Urinary bladder (tissue), 4 donors: ENCODE data around the gene GJD3. TPM values are rescaled to one million over a fixed set of nuclear protein-coding genes. Genes with fewer than 3 reads are reported as not detected.
A peak's percentile ranks its signal among the peaks of the same experiment; 100 is the strongest.

Experiments
- DNase-seq: peaks from one replicate; pipeline ENCODE4 v3.0.0-alpha.2; 2015; ENCODE audit errors: extremely low spot score
- H3K27ac ChIP-seq: one replicate; pipeline ENCODE4 v1.5.1; 2013; ENCODE audit warnings: low read depth, mild to moderate bottlenecking, moderate library complexity
- H3K36me3 ChIP-seq: one replicate; pipeline ENCODE4 v1.6.1; 2013; ENCODE audit warnings: mild to moderate bottlenecking, moderate library complexity; ENCODE audit not compliant: insufficient read depth
- H3K4me1 ChIP-seq: one replicate; pipeline ENCODE4 v1.6.1; 2013; ENCODE audit warnings: mild to moderate bottlenecking, moderate library complexity; ENCODE audit not compliant: insufficient read depth
- H3K4me3 ChIP-seq: one replicate; pipeline ENCODE4 v1.5.1; 2013; ENCODE audit warnings: low read depth, low read length
- WGBS: extraction: QIAGEN DNeasy Blood & Tissue Kit; methylation state at CpG from one replicate; pipeline ENCODE4 v1.1.7; 2013; 5-methylcytosine and 5-hydroxymethylcytosine counted together
- polyA plus RNA-seq: library from polyadenylated mRNA; stranded (reverse); fragments of 200-250 nt; gene quantifications from one replicate; pipeline ENCODE4 v1.2.3, GENCODE V29; 2013
- total RNA-seq: library from RNA; depleted of rRNA; stranded (reverse); fragments of >200 nt; gene quantifications from one replicate; pipeline ENCODE4 v1.2.3, GENCODE V29; 2014
- donor health status: healthy with polysubstance abuse.
- donor health status: healthy.

The GJD3 gene
- total and polyA plus RNA-seq, 2 donors: 1.1 TPM; not detected in 1

DNA sequence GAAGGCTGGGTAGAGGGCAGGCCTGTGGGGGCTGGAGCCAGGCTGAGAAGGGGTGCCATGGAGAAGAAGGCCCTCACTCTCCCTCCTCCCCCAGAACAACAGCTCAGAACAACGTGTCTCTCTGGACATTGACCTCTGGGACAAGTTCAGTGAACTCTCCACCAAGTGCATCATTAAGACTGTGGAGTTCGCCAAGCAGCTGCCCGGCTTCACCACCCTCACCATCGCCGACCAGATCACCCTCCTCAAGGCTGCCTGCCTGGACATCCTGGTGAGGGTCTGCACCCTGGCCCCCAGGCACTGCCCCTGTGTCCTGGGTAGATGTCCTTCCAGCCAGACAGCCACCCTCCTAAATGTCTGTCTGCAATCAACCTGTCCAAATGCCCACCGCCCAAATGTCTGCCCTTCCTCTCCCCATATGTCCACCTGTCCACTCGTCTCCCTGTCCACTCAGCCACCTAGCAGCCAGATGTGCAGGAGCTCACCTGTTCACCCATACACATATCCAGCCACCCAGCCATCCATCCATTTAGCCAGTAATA is 12.2 kb downstream of the GJD3 start:
- Histone ChIP-seq H3K4me3 (no peak overlapping the region), H3K36me3 (peaks cover 2% of the 10 kb centered on the region), H3K27ac (no peak overlapping the region), H3K4me1 (peaks cover 1% of the 10 kb centered on the region)
- no peak for DNase-seq
- 82% methylated on average over 7 of the region's 7 CpGs for WGBS

- 81% methylated on average over 27 of the region's 27 CpGs for WGBS
- no peak overlapping the region for H3K27ac ChIP-seq
- H3K4me3 ChIP-seq: no peak overlapping the region
- peaks cover 1% of the 10 kb centered on the region for H3K4me1 ChIP-seq
- no peak for DNase-seq
- H3K36me3 ChIP-seq: peaks cover 2% of the 10 kb centered on the region
These were observed 12.9 kb downstream of the GJD3 start for GRCh38 chr17:40351359-40352236.

GRCh38 chr17:40350689-40351358 is 13.7 kb downstream of the GJD3 start:
- 66% methylated on average over 17 of the region's 17 CpGs for WGBS
- Histone ChIP-seq H3K27ac (no peak overlapping the region), H3K36me3 (peaks cover 2% of the 10 kb centered on the region), H3K4me1 (peaks cover 1% of the 10 kb centered on the region), H3K4me3 (no peak overlapping the region)
- peak; percentile 54 for DNase-seq

DNA sequence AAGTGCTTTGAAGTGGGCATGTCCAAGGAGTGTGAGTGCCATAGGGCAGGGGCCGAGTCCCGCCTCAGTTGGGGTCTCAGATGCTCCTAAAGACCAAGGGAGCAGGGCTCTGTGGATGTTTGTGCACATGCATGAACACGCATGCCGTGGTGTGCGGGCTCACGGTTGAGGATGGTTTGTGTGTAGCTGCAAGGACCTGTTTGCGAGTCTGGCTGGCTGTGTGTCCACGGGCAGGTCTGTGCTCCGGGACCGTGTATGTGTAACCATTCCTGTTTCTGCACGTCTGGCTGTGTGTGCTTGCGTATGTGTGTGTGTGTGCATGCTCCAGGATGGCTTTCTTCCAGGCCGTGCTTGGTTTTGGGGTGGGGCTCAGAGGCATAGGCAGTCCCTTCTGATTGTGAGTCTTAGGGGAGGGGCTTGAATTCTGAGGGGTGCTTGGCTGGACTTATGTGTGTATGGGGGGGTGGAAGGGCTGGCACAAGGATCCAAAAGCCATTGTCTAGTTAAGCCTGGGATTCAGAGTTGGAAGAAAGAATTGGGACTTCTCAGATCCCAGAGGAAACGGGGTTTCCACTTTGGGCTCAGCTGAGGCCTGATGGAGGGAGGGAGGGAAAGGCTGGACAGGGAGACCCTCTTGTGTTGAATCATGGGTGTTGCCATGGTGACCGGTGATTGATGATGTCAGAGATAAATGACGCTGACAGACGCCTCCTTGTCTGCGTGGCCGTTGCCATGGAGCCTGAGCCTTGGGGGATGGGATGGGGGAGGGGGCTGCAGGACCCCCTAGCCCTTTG is 14.4 kb downstream of the GJD3 start:
- DNase-seq: peak; percentile 78
- Histone ChIP-seq H3K4me1 (peaks cover 1% of the 10 kb centered on the region), H3K36me3 (peaks cover 2% of the 10 kb centered on the region), H3K4me3 (no peak overlapping the region), H3K27ac (no peak overlapping the region)
- 35% methylated on average over 19 of the region's 19 CpGs for WGBS

DNA sequence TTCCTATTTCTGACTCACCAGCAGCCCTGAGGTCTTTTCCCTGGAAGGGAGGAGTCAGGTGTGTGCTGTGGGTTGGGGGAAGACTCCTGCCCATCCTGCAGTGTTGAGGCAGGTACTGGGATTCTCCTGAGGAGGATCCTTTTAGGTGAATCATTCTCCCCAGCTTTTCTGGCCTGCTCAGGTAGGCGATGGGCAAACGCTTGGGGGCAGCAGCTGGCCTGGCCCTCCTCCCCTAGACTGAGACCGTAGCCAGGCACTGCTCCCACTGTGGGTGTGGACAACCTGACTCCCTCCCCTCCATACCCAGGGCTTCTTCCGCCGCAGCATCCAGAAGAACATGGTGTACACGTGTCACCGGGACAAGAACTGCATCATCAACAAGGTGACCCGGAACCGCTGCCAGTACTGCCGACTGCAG is 15.1 kb downstream of the GJD3 start:
- no peak for DNase-seq

GRCh38 chr17:40348562-40349476 is 15.7 kb downstream of the GJD3 start:
- no peak overlapping the region for H3K27ac ChIP-seq
- peaks cover 2% of the 10 kb centered on the region for H3K36me3 ChIP-seq
- 56% methylated on average over 17 of the region's 17 CpGs for WGBS
- H3K4me3 ChIP-seq: no peak overlapping the region
- H3K4me1 ChIP-seq: peaks cover 1% of the 10 kb centered on the region
- no peak for DNase-seq

More for the DNA sequence above, 15.1 kb downstream of the GJD3 start:
- H3K4me1 ChIP-seq: peaks cover 1% of the 10 kb centered on the region
- 49% methylated on average over 10 of the region's 10 CpGs for WGBS
- H3K36me3 ChIP-seq: peaks cover 2% of the 10 kb centered on the region
- H3K27ac ChIP-seq: no peak overlapping the region
- no peak overlapping the region for H3K4me3 ChIP-seq

DNA sequence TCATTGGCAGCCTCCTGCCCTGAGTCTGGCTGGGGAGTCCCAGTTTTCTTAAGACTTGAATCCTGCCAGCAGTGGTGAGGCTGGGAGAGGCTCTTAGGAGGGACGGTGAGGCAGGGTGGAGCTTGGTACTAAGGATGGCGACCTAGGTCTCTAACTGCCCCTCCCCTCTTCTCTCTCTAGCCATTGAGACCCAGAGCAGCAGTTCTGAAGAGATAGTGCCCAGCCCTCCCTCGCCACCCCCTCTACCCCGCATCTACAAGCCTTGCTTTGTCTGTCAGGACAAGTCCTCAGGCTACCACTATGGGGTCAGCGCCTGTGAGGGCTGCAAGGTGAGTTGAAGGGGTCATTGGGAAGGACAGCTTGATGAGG is 16.4 kb downstream of the GJD3 start:
- no peak overlapping the region for H3K27ac ChIP-seq
- 69% methylated on average over 5 of the region's 5 CpGs for WGBS
- H3K4me1 ChIP-seq: peaks cover 1% of the 10 kb centered on the region
- H3K4me3 ChIP-seq: no peak overlapping the region
- DNase-seq: no peak
- peaks cover 2% of the 10 kb centered on the region for H3K36me3 ChIP-seq

DNA sequence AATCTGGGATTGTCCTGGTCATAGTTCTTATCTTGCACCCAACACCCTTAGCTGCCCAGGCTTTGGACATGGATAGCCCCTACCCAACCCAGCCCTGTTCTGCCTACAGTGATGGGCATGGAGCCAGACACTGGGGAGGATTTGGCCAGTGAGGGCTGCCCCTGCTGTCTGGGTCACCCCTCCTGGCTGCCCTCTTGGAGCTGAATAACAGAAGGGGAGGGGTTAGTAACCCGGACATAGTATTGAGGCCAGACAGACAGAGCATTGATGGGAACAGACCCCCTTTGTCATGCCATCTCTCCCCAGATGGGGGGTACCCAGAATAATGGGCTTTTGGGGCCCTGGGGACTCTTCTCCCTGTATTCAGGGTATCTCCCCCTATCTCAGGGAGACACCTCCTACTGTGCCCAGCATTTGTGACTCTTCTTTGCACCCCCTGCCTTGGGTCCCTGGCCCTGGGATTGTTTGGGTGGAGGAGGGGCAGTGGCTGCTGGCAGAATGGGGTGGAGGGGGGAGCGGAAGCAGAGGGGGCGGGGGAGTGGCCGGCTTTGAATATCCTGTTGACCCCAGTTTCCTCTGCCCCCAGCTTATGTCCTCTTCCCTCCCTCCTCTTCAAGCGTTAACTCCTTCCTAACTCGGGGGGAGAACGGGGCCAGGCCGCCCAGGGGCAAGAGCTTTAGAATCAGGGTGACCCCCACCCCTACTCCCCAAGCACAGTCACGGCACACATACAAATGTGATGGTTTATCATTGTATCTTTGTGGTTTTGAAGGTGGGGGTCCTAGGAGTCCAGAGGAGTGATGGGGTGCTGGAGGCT is 17.0 kb downstream of the GJD3 start:
- no peak overlapping the region for H3K4me3 ChIP-seq
- peaks cover 2% of the 10 kb centered on the region for H3K36me3 ChIP-seq
- WGBS: 42% methylated on average over 9 of the region's 9 CpGs
- H3K27ac ChIP-seq: no peak overlapping the region
- peaks cover 1% of the 10 kb centered on the region for H3K4me1 ChIP-seq
- no peak for DNase-seq

- H3K4me1 ChIP-seq: peaks cover 1% of the 10 kb centered on the region
- no peak for DNase-seq
- H3K27ac ChIP-seq: peak overlapping the region; percentile 12
- WGBS: 58% methylated on average over 1 of the region's 1 CpG
- H3K36me3 ChIP-seq: no peaks in the 10 kb centered on the region
- H3K4me3 ChIP-seq: no peak overlapping the region
These were observed 17.8 kb downstream of the GJD3 start for GRCh38 chr17:40346765-40347158.

DNA sequence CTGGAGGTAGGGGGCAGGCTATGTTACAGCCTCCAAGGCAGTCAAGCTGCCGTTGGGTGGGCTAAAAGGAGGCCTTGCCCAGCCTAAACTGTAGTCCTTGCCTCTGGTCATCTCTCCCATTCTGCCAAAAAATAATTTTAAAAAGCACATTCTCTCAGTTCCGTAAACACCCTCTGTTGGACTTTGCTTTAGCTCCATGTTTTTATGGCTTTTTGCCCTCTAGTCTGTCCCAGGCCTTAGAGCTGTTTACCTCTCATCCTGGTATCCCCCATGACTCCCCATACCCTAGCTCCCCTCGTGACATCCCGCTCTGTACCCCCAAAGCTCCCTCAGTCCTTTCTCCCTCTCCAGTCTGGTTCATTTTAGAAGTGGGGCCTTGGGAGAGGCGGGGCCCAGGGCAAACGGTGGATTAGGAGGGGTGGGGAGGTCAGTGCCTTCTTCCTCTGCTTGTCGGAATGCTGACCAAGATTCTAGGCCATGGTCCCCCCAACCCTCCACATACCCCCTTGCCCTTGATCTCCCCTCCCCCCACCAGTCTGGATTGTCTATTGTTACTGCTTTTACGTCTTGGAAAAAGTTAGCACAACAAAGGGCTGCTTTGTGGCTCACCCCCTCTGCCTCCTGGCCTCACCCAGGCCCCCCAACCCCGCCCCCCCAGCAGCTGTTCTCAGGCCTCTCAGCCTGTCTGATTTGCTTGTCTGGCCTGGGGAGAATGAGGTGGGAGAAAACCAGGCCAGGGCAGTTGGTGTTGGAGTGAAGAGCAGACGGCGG is 18.4 kb downstream of the GJD3 start:
- Histone ChIP-seq H3K4me1 (peaks cover 1% of the 10 kb centered on the region), H3K27ac (peak overlapping the region; percentile 58), H3K36me3 (no peaks in the 10 kb centered on the region), H3K4me3 (peak overlapping the region; percentile 34)
- WGBS: 38% methylated on average over 11 of the region's 11 CpGs
- DNase-seq: no peak

DNA sequence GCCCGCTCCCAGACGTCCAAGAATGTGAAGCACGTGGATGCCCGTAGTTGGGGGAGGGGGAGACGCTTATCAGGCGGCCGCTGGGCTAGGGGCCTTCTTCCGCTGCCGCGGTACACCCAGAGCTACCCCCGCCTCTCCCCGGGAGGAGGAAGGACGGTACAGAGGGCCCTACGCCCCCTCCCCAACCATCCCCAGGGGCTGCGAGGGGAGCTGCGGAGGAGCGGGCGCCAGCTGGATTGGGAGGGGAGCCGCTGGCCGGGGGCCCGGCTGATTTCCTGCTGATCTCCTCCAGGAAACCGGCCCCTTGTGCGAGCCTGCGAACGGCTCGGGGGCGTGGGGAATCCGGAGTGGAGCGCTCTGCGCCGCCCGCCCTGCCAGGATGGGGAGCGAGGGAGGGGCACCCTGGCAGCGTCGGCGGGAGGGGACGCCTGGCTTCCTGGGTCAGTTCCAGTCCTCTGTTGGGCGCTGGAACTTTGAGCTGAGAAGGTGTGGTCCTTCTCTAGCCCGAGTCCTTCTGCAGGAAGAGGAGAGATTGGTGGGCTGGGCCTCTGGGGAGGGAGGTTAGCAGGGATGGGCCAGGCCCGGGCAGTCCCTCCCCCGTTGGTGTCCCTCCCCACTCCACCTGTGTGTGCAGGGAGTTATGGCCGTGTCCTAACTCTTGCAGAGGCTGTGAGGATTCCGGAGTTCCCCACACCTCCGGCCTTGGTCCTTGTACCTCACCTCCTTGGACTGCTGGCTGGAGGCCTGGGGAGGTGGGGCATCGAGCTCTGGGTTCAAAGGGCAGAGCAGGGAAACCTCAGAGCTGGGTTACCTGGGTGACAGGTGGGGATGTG is 19.2 kb downstream of the GJD3 start:
- Histone ChIP-seq H3K4me1 (peaks cover 1% of the 10 kb centered on the region), H3K4me3 (peak overlapping the region; percentile 34), H3K27ac (peak overlapping the region; percentile 83), H3K36me3 (no peaks in the 10 kb centered on the region)
- peak; percentile 55 for DNase-seq
- WGBS: 2% methylated on average over 45 of the region's 45 CpGs
